Stimulated activated CD4-positive, alpha-beta T cell treated with anti-CD3 and anti-CD28 coated beads, Interleukin-1b, Interleukin-23, amount 100 ng/mL, for 48 hours (primary cell): ENCODE measurements around the gene METTL1.
A peak's percentile ranks its signal among the peaks of the same experiment; 100 is the strongest.

ENCODE experiments used
- DNase-seq: peaks from one replicate; pipeline ENCODE4 v3.0.0-alpha.2; 2020

The METTL1 gene

DNA sequence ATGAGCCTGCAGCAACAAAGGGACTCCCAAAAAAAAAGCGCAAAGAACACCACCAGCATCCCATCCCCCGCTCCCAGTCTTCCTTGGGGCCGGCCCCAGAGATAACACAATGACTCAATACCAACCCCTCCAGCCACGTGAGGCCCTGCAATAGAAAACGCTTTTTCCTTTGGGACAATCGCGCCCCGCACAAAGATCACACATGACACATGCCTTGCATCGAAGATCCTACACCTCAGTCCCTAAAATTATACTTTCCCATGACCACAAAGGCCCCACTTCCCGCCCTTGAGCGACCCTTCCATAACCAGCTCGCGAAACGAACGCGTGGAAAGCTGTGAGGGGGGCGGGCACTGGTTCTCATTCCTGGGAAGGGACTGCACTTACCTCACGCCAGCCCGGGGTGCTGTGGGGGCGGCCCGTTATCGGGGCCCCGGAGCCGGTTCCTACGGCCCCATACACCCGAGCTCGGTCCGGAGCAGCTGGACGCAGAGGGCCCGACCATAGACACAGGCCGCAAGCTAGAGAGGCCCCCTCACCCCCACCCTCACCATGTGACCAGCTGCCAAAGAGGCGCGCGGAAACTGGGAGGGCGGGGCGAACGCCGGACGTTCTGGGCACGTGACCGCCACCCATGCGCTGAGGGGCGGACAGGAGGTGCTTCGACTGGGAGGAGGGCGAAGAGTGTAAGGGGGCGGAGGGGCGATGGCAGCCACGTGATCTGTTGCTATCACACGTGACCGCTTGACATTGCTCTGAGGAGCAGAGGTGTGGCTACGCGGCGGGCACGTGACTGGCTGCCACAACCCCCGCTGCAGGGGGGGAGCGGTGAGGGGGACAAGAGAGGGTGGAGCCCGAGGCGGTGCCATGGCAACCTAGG, 19.9 kb downstream of the METTL1 start, which contains the start of gene CDK4:
Gene CDK4 (minus strand): TSS at position 523 of the 880 bp plus-strand sequence. CDS start 593 bp downstream, outside the sequence.
- peak; percentile 100 for DNase-seq

DNA sequence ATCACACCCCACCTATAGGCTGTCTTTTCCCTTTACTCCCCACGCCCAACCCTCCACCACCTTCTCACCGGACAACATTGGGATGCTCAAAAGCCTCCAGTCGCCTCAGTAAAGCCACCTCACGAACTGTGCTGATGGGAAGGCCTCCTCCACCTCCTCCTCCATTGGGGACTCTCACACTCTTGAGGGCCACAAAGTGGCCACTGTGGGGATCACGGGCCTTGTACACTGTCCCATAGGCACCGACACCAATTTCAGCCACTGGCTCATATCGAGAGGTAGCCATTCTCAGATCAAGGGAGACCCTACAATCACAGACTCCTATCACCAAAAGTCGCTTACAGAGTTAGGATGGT, 20.5 kb downstream of the METTL1 start:
- DNase-seq = no peak

DNA sequence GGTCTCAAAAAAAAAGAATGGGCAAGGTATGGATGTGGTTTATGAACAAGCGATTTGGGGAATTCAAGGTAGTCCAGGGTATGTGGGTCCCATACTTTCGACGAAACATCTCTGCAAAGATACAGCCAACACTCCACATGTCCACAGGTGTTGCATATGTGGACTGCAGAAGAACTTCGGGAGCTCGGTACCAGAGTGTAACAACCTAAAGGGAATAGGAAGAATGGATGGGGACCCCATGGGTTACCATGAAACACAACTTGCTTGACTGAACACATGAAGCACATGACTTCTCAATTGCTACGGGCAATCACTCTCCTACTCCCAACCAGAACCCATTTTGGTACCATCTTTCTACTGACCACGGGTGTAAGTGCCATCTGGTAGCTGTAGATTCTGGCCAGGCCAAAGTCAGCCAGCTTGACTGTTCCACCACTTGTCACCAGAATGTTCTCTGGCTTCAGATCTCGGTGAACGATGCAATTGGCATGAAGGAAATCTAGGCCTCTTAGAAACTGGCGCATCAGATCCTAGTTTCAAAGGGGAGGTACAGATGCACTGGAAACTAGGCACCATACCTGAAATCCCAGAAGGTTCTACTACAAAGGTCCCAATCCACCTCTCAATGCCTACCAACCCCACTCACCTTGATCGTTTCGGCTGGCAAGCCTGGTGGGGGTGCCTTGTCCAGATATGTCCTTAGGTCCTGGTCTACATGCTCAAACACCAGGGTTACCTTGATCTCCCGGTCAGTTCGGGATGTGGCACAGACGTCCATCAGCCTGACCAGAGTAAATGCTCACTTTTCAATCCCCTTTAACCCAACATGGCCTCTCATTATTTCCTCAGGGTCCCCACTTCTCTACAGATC, 21.1 kb downstream of the METTL1 start:
- no peak for DNase-seq

DNA sequence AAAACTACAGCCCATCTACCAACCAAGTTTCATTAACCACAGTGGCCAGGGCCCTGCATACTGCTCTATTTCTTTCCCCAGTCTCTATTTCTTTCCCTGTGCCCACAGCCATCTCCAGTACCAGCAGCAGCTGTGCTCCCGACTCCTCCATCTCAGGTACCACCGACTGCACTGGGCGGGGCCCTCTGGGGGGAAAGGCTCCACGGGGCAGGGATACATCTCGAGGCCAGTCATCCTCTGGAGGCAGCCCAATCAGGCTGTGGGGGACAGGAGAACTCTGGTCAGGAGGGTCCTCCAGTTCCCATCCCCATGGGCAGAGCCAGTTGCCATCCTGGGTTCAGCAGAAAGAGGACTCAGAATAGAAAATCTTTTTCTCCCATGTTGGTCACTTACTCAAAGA, 22.8 kb downstream of the METTL1 start:
- no peak for DNase-seq

DNA sequence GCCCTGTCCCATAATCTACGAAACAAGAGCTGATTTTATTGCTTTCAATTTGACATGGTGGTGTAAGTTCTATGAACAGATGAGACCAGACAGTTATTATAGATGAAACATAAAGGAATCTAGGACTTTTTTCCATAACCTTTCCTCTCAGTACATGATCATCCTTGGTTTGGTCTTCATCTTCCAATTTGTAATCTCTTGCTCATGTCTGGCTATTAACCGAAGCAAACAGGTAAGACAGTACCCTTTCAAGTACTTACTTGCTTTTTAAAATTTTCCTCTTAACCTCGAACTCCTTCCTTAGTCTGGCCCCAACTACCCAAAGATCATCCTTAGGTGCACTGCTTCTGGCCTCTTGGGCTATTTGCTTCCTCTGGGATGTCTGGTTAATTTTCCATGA, 25.9 kb downstream of the METTL1 start:
- no peak for DNase-seq

DNA sequence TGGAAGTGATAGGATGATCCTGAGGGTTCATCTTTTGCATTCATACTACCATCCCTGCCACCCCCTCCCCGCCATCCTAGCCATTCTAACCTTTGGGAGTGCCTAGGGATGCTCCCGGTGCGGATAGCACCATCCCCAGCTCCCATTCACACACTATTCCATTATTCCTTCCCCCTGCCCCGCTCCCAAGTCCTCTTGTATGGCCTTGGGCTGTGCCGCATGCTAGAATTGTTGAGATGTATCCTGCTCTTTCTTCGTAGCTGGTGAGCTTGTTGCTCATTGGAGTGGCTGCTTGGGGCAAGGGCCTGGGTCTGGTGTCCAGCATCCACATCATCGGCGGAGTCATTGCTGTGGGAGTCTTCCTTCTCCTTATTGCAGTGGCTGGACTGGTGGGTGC, 26.4 kb downstream of the METTL1 start:
- DNase-seq = no peak

DNA sequence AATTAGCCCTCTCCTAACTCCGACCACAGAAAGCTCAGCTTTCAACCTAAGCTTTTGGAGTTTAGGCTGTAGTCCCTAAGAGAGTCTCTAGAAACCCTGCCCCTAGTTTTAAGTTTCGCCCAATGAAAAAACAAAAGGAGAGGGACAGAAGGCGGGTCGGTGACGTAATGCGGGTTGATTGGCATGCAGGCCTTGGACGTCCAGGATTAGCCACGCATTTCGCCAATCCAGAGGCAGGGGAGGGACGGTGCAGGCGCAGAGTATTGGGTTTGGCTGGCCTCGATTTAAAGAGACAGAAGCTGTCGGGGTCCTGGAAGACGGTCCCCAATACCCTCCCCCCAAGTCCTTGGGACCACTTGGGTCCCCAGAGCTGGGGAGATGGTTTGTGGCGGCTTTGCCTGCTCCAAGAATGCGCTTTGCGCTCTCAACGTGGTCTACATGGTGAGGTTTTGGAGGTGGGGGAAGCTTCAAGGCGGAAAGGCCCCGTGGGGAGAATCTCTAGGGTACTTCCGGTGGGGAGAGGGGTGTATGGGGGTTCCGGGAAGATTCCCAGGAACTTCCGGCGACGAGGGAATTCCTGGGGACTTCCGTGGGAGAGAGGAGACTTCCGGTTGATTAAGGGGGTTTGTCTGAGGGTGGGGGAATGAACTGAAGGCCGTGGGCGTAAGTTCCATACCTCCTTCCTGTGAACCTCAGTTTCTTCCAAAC, 27.0 kb downstream of the METTL1 start, which contains the start of gene TSPAN31:
Gene TSPAN31 (plus strand): TSS at position 263 of the 708 bp plus-strand sequence. CDS start 116 bp downstream, at position 379.
- peak; percentile 96 for DNase-seq

DNA sequence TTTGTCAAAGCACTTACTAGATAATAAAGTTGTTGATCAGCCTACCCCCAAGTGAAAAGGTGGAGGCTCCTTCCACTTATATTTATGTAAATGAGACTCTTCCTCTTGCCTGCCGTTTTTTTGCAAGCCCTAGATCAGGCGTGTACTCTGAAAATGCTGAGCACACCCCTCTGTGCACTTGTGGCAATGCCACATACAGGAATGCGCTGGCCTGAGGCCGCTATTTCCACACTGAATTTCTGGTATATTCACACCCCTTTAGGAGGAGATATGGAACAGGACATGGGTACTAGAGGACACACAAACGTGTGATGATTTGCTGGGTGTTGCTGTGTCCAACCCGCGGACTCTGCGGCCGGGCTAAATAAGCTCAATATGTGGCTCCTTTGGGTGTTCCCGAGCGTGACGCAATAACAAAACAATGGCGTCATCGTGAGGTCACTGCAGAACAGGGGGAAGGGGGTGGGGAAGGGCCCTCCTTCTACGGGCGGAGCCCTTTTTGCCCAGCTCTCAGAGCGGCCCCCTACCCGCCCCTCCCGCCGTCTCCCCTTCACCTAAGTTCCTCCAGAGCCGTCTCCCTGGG, 27.6 kb downstream of the METTL1 start:
- DNase-seq = peak; percentile 84

DNA sequence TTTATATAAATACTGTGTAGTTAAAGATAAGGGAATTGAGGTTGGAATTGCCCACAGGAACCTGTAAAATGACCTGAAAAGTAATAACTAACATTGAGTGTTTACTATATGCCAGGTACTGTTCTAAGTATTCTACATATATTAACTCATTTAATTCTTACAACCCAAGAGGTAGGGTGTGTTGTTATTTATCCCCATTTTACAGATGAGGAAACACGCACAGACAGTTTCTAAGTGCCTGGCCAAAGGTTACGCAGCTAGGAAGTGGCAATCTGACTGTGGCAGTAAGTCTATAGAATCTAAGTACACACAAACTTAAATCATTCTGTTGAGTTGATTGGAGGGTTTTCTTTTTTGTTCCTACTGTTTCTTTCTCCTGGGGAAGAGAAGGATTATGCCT, 28.1 kb downstream of the METTL1 start:
- DNase-seq = no peak

DNA sequence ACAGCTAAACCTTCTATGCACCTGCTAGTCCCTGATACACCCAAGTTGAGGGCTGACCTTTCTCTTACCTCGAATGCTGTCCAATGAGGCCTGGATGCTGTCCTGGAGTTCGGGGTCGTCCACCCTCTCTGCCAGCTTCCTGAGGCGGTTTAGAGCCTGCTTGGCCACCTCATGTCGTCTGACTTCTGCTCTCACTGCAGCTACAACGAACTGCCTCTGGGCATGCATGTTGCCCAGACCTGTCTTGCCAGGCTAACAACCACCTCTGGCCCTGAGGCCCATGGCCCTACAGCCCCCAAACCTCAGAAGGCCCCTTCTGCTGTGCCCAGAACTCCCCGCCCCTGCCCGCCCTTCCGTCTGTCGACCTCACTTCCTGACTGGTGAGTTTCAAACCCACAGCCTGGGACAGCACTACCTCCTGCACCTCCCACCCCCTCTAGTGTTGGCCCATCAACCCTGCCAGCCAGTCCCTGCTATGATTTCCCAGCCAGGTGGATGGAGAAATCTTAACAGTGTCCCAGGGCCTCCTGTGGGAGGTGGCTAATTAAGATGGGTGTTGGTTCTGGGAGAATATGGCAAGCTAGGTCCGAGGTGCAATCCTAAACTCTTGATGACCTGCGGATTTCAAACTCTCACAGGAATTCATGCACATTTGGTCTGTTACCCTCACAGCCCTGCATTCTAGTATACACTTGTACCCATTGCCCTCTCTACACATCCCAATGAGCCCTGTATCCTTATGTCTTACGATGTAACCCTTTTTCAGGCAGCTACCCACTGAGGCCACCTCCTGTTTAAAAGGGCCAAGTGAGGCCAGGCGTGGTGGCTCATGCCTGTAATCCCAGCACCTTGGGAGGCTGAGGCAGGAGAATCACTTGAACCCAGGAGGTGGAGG, 29.8 kb downstream of the METTL1 start:
- DNase-seq = peak; percentile 81

DNA sequence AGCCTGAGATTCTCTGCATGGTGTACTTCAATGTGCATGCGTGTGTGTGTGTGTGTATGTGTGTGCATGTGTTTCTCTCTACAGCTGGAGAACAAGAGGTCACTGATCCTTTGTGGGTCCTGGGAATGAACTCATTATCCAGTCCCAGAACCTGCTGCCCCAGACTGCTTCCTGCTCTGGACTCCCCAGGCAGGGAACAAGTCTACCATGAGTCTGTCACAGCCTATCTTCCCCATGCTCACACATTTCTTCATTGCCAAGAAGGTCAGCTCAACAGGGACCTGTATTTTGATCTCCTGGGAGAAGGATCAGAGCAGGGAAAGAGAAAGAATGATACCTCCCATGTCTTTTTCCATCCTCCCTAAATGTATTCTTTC, 30.5 kb downstream of the METTL1 start:
- DNase-seq = no peak

DNA sequence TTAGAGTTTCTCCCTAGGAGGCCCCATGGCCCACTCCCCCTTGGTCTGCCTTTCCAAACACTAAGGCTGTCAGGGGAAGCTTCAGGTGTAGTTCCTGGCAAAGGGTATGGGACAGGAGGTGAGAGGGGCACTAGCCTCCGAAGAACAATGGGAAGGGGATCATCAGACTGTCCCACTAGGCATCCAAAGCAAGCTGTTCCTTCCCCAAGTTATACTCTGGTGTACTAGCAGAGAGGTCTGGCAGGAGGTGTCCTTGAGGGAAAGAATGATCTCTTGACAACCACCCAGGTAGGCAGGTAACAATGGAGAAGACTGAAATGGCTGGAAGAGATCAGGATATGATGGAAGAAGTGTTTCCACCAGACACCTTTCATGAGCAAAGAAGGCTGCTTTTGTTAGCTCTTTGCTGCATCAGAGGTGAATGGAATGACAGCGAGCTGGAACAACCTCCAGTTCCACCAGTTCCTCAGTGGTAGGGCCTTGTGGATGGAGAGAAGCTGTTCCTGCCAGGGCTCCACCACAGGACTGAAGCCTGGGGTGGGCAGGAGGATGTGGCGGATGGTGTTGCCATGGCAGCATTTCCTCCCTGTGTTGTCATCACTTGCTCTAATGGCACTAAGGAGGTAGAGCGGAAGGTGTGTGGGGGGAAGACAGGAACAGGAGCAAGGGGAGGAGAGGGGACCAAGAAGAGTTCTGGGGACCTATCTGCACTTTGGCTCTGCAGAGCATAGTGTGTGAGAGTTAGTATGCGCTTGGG, 31.1 kb downstream of the METTL1 start:
- peak; percentile 72 for DNase-seq

DNA sequence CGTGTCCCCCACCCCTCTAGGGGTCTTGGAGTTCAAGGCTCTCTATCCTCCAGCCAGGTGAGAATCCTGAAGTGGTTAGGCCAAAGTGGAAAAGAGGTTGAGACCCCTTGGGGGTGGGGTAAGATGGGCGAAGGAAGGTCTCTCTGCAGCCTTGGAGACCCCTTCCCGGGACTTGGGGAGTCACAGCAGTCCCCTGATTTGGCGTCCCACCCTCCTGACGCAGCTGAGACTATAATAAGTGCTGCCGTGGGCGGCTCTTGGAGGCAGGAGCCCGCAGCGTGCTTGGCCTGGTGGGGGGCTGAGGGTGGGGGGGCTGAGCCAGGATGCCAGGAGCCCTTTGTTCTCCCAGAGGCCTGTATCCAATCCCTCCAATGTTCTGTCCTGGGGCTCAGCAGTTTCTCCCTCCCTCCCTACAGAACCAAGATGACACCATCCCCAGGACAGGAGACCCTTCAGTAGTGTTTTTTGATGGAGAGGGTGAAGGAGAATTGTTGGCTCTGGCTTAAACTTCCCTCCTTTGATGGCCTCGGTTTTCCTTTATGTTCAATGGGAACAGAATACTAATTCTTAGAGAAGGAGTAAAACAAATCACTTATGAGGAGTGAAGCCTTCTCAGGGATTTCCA, 31.9 kb downstream of the METTL1 start:
- DNase-seq = no peak

DNA sequence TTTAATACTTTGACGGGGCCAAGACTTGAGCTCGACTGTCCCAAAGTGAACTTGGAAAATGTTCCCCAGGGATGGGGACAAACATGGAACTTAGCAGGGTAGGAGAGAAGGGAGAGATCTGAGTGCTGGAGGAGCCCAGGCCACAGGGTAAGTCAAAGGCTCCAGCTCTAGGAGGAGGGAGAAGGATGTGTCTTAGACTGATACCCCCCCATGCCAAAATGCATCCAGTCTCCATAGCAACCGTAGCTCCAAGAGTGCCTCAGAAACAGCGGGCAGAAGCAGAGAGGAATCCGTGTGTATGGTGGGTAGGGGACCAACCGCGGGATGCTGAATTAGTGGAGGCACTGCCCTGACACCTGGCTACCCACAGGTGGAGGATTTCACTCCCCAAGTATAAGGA, 32.5 kb downstream of the METTL1 start:
- DNase-seq = no peak

DNA sequence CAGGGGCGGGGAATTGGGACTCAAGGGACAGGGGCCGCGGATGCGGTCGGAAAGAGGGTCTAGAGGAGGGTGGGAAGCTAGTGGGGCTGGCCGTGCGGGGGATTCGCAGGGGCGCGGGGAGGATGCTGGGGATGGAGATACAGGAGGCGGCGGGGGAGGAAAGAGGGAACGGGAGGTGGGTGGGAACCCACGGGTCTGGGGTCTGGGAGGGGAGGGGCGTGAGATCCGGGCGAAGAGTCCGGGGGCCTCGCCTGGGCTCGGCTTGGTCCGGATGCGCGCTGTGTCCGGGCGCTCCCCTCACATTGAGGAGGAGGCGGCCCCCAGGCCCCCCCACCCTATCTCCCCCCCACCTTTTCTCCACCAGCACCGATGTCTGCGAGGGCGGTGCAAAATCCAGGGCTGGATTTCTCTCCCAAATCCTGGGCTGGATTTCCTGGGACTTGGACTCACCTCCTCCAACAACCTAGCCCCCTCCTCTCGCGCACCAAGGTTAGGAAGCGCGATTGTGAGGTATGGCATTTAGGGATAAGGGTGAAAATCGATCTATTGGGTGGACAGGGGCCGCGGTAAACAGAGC, 33.2 kb downstream of the METTL1 start, which contains the start of gene AGAP2:
Gene AGAP2 (minus strand): TSS at position 82 of the 577 bp plus-strand sequence. CDS start 496 bp downstream, outside the sequence.
- no peak for DNase-seq

DNA sequence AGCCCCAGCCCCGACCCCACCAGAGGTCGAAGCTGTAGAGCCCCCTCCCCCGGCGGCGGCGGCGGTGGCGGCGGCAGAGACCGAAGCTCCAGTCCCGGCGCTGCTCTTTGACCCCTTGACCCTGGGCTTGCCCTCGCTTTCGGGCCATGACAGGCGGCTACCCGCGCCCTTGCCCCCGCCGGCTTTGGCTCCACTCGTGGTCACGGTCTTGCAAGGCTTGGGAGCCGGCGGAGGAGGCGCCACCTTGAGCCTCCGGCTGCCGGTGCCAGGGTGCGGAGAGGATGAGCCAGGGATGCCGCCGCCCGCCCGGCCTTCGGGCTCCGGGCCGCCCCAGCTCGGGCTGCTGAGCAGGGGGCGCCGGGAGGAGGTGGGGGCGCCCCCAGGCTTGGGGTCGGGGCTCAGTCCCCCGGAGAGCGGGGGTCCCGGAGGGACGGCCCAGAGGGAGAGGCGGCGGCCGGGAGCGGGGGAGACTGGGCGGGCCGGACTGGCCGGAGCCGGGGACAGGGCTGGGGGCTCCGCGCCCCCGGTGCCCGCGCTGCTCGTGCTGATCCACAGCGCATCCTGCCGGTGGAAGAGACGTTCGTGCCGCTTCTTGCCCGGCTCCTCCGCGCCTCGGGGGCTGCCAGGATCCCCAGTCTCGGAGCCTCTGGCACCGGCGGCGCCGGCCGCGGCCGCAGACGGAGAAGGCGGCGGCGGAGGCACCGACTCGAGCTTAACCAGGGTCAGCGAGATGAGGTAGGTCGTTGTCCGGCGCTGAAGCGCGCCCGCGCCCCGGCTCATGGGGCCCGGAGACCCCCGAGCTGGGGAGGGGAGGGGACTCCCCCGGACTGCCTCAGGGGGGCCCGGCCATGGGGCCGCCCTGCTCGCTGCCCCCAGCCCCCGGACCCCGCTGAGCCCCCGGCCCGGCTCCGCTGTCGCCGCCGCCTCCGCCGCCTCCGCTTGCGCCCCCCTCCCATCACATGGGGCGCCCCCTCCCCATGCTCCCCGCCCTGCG, 34.1 kb downstream of the METTL1 start:
- DNase-seq = no peak

DNA sequence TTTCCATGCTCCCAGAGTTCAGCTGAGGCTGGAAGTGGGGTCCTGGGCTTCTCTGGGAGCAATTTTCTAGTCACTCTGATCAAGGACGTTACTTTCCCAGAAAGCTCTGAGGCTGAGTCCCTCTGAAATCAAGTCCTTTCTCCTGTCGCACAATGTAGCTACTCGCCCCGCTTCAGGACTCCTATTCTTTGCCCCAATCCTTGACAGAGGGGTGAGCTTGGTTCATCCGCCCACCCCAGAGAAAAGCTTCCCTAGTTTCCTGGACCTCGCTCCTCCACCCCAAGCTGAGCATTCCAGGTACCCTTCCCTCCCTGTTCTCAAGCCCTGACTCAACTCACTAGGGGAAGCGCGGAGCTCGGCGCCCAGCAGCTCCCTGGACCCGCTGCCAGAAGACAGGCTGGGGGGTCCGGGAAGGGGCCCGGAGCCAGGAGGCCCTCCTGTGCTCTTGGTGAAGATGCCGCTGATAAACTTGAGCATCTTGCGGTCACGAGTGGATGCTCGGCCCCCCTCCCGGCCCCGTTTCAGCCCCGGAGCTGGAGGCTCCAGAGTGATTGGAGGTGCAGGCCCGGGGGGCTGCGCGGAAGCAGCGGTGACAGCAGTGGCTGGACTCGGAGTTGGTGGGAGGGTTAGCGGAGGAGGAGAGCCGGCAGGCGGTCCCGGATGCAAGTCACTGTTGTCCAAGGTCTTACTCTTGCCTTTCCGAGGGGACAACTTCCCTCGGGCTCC, 35.0 kb downstream of the METTL1 start:
- no peak for DNase-seq
